Measurements from ENCODE around the gene ANKRD13A. TPM values are rescaled to one million over a fixed set of nuclear protein-coding genes. Genes with fewer than 3 reads are reported as not detected.

Gene ANKRD13A
- total and polyA plus RNA-seq, 7 experiments from 2014 or later: 33.4 to 82.8 (median 65.6) TPM

GRCh38 chr12:109953656-109954055, 45.6 kb upstream of the ANKRD13A start:
- CTCF ChIA-PET: no interaction called here
- H3K27ac Mint-ChIP-seq: peak overlapping the region in 4 of 9 donors; percentile 3 to 67 (median 32)
- peaks cover 0 to 1% (median 0%) of the 10 kb centered on the region in 11 donors for H3K9me3 Mint-ChIP-seq
- H3K4me3 Mint-ChIP-seq: no peak overlapping the region
- no peak overlapping the region for H3K4me3 ChIP-seq (ENCODE audit: low read length)
- H3K36me3 ChIP-seq (ENCODE audit: control insufficient read depth in 2 of 3, insufficient read depth in 3 of 3, low read length in 3 of 3): peaks cover 23 to 70% (median 36%) of the 10 kb centered on the region in 3 experiments
- peaks cover 0 to 21% (median 9%) of the 10 kb centered on the region in 7 donors for H3K4me1 Mint-ChIP-seq
- POLR2A ChIA-PET: no interaction called here
- H3K27ac ChIP-seq (ENCODE audit: low read depth, low read length): no peak overlapping the region
- no peaks in the 10 kb centered on the region for H3K27me3 Mint-ChIP-seq
- no peaks in the 10 kb centered on the region for H3K9me3 ChIP-seq (ENCODE audit: control insufficient read depth in 2 of 3, low read length in 3 of 3)
- no peak for ATAC-seq
- no peak for DNase-seq
- intact Hi-C loops (cut with micrococcal nuclease): no loop called here
- H3K36me3 Mint-ChIP-seq: peaks cover 20 to 54% (median 30%) of the 10 kb centered on the region in 5 donors
- H3K4me1 ChIP-seq (ENCODE audit: control insufficient read depth in 2 of 2, insufficient read depth in 2 of 2, low read length in 2 of 2): no peaks in the 10 kb centered on the region
- no peaks in the 10 kb centered on the region for H3K27me3 ChIP-seq (ENCODE audit: control insufficient read depth in 2 of 2, insufficient read depth in 2 of 2, low read length in 2 of 2)

- Histone ChIP-seq H3K9me3 (ENCODE audit: control insufficient read depth in 2 of 3, low read length in 3 of 3) (no peaks in the 10 kb centered on the region), H3K27me3 (ENCODE audit: control insufficient read depth in 2 of 2, insufficient read depth in 2 of 2, low read length in 2 of 2) (no peaks in the 10 kb centered on the region), H3K27ac (ENCODE audit: low read depth, low read length) (no peak overlapping the region), H3K4me3 (ENCODE audit: low read length) (no peak overlapping the region), H3K36me3 (ENCODE audit: control insufficient read depth in 2 of 3, insufficient read depth in 3 of 3, low read length in 3 of 3) (peaks cover 11 to 75% (median 28%) of the 10 kb centered on the region in 3 experiments), H3K4me1 (ENCODE audit: control insufficient read depth in 2 of 2, insufficient read depth in 2 of 2, low read length in 2 of 2) (no peaks in the 10 kb centered on the region)
- Mint-ChIP-seq H3K9me3 (peaks cover 0 to under 1% (median 0%) of the 10 kb centered on the region in 11 donors), H3K27ac (no peak overlapping the region), H3K27me3 (no peaks in the 10 kb centered on the region), H3K4me1 (peaks cover 0 to 12% (median 0%) of the 10 kb centered on the region in 7 donors), H3K36me3 (peaks cover 3 to 46% (median 27%) of the 10 kb centered on the region in 5 donors), H3K4me3 (no peak overlapping the region)
- intact Hi-C loops (cut with micrococcal nuclease): no loop called here
- ChIA-PET POLR2A (no interaction called here), CTCF (no interaction called here)
- ATAC-seq: no peak
- no peak for DNase-seq
Measured at GRCh38 chr12:109958374-109958773, 40.9 kb upstream of the ANKRD13A start.

GRCh38 chr12:109959411-109960093, 39.7 kb upstream of the ANKRD13A start:
- H3K27me3 Mint-ChIP-seq: no peaks in the 10 kb centered on the region
- H3K4me1 ChIP-seq (ENCODE audit: control insufficient read depth in 2 of 2, insufficient read depth in 2 of 2, low read length in 2 of 2): no peaks in the 10 kb centered on the region
- intact Hi-C loops (cut with micrococcal nuclease): no loop called here
- H3K36me3 Mint-ChIP-seq: peaks cover 3 to 50% (median 33%) of the 10 kb centered on the region in 5 donors
- H3K4me1 Mint-ChIP-seq: peaks cover 0 to 13% (median 2%) of the 10 kb centered on the region in 7 donors
- H3K9me3 ChIP-seq (ENCODE audit: control insufficient read depth in 2 of 3, low read length in 3 of 3): no peaks in the 10 kb centered on the region
- ChIA-PET CTCF (no interaction called here), POLR2A (no interaction called here)
- no peaks in the 10 kb centered on the region for H3K9me3 Mint-ChIP-seq
- H3K27me3 ChIP-seq (ENCODE audit: control insufficient read depth in 2 of 2, insufficient read depth in 2 of 2, low read length in 2 of 2): no peaks in the 10 kb centered on the region
- no peak overlapping the region for H3K4me3 ChIP-seq (ENCODE audit: low read length)
- H3K36me3 ChIP-seq (ENCODE audit: control insufficient read depth in 2 of 3, insufficient read depth in 3 of 3, low read length in 3 of 3): peaks cover 8 to 73% (median 29%) of the 10 kb centered on the region in 3 experiments
- H3K27ac Mint-ChIP-seq: no peak overlapping the region
- H3K27ac ChIP-seq (ENCODE audit: low read depth, low read length): no peak overlapping the region
- no peak overlapping the region for H3K4me3 Mint-ChIP-seq
- DNase-seq (no peak), ATAC-seq (no peak)

- Mint-ChIP-seq H3K27ac (no peak overlapping the region), H3K4me3 (no peak overlapping the region), H3K9me3 (no peaks in the 10 kb centered on the region), H3K27me3 (no peaks in the 10 kb centered on the region), H3K36me3 (peaks cover 3 to 60% (median 37%) of the 10 kb centered on the region in 5 donors), H3K4me1 (peaks cover 0 to 21% (median 2%) of the 10 kb centered on the region in 7 donors)
- Histone ChIP-seq H3K27ac (ENCODE audit: low read depth, low read length) (no peak overlapping the region), H3K27me3 (ENCODE audit: control insufficient read depth in 2 of 2, insufficient read depth in 2 of 2, low read length in 2 of 2) (no peaks in the 10 kb centered on the region), H3K36me3 (ENCODE audit: control insufficient read depth in 2 of 3, insufficient read depth in 3 of 3, low read length in 3 of 3) (peaks cover 7 to 83% (median 29%) of the 10 kb centered on the region in 3 experiments), H3K4me3 (ENCODE audit: low read length) (no peak overlapping the region), H3K9me3 (ENCODE audit: control insufficient read depth in 2 of 3, low read length in 3 of 3) (no peaks in the 10 kb centered on the region), H3K4me1 (ENCODE audit: control insufficient read depth in 2 of 2, insufficient read depth in 2 of 2, low read length in 2 of 2) (no peaks in the 10 kb centered on the region)
- CTCF ChIA-PET: no interaction called here
- DNase-seq: no peak
- POLR2A ChIA-PET: interaction anchor here (0.7 kb wide), 1 partner anchor 456 kb away, joined by 3 read pairs; no protein-coding TSS in a partner anchor
- intact Hi-C loops (cut with micrococcal nuclease): no loop called here
- no peak for ATAC-seq
Measured at GRCh38 chr12:109961201-109961600, 38.0 kb upstream of the ANKRD13A start.

DNA sequence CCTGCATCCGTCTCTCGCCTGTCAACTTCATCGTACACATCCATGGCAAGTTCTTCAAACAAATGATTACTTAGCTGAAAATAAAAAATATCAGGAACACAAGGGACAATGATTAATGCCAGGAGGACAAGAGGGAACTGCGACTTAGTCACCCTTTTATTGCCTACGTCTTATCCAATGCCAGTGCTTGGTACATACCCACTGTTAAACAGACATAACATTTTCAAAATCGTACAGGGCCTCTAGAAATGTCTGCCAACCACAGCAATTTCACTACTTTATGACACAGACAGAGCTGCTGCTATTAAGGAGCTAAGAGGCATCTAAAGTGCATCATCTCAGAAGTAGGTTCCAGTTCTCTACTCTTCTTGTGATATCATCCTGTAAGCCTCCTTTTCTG, 37.6 kb upstream of the ANKRD13A start:
- no peak for DNase-seq
- H3K4me1 ChIP-seq (ENCODE audit: control insufficient read depth in 2 of 2, insufficient read depth in 2 of 2, low read length in 2 of 2): no peaks in the 10 kb centered on the region
- no peak overlapping the region for H3K27ac Mint-ChIP-seq
- H3K9me3 Mint-ChIP-seq: no peaks in the 10 kb centered on the region
- no peaks in the 10 kb centered on the region for H3K9me3 ChIP-seq (ENCODE audit: control insufficient read depth in 2 of 3, low read length in 3 of 3)
- H3K36me3 Mint-ChIP-seq: peaks cover 3 to 60% (median 38%) of the 10 kb centered on the region in 5 donors
- no peak for ATAC-seq
- H3K4me3 Mint-ChIP-seq: no peak overlapping the region
- no peak overlapping the region for H3K4me3 ChIP-seq (ENCODE audit: low read length)
- no peaks in the 10 kb centered on the region for H3K27me3 Mint-ChIP-seq
- CTCF ChIA-PET: no interaction called here
- intact Hi-C loops (cut with micrococcal nuclease): no loop called here
- no peak overlapping the region for H3K27ac ChIP-seq (ENCODE audit: low read depth, low read length)
- no peaks in the 10 kb centered on the region for H3K27me3 ChIP-seq (ENCODE audit: control insufficient read depth in 2 of 2, insufficient read depth in 2 of 2, low read length in 2 of 2)
- H3K4me1 Mint-ChIP-seq: peaks cover 0 to 24% (median 2%) of the 10 kb centered on the region in 7 donors
- H3K36me3 ChIP-seq (ENCODE audit: control insufficient read depth in 2 of 3, insufficient read depth in 3 of 3, low read length in 3 of 3): peaks cover 6 to 83% (median 29%) of the 10 kb centered on the region in 3 experiments
- POLR2A ChIA-PET: no interaction called here

- Histone ChIP-seq H3K4me3 (ENCODE audit: low read length) (no peak overlapping the region), H3K9me3 (ENCODE audit: control insufficient read depth in 2 of 3, low read length in 3 of 3) (no peaks in the 10 kb centered on the region), H3K36me3 (ENCODE audit: control insufficient read depth in 2 of 3, insufficient read depth in 3 of 3, low read length in 3 of 3) (peaks cover 6 to 84% (median 29%) of the 10 kb centered on the region in 3 experiments), H3K27ac (ENCODE audit: low read depth, low read length) (no peak overlapping the region), H3K27me3 (ENCODE audit: control insufficient read depth in 2 of 2, insufficient read depth in 2 of 2, low read length in 2 of 2) (no peaks in the 10 kb centered on the region), H3K4me1 (ENCODE audit: control insufficient read depth in 2 of 2, insufficient read depth in 2 of 2, low read length in 2 of 2) (peaks cover 0 to under 1% of the 10 kb centered on the region in 2 donors)
- no peak for DNase-seq
- Mint-ChIP-seq H3K36me3 (peaks cover 3 to 58% (median 38%) of the 10 kb centered on the region in 5 donors), H3K4me3 (no peak overlapping the region), H3K27me3 (no peaks in the 10 kb centered on the region), H3K27ac (peak overlapping the region in 2 of 9 donors; percentile 23 to 45), H3K9me3 (no peaks in the 10 kb centered on the region), H3K4me1 (peaks cover 0 to 27% (median 3%) of the 10 kb centered on the region in 7 donors)
- ChIA-PET POLR2A (no interaction called here), CTCF (no interaction called here)
- intact Hi-C loops (cut with micrococcal nuclease): no loop called here
- no peak for ATAC-seq
Measured at GRCh38 chr12:109962398-109962797, 36.8 kb upstream of the ANKRD13A start.

- H3K9me3 Mint-ChIP-seq: no peaks in the 10 kb centered on the region
- H3K27ac Mint-ChIP-seq: peak overlapping the region in 6 of 9 donors; percentile 8 to 63 (median 50)
- H3K4me1 ChIP-seq (ENCODE audit: control insufficient read depth in 2 of 2, insufficient read depth in 2 of 2, low read length in 2 of 2): peaks cover 0 to 7% of the 10 kb centered on the region in 2 donors
- no peak for ATAC-seq
- H3K9me3 ChIP-seq (ENCODE audit: control insufficient read depth in 2 of 3, low read length in 3 of 3): no peaks in the 10 kb centered on the region
- intact Hi-C loops (cut with micrococcal nuclease): no loop called here
- DNase-seq: no peak
- peaks cover 6 to 88% (median 29%) of the 10 kb centered on the region in 3 experiments for H3K36me3 ChIP-seq (ENCODE audit: control insufficient read depth in 2 of 3, insufficient read depth in 3 of 3, low read length in 3 of 3)
- H3K4me3 ChIP-seq (ENCODE audit: low read length): no peak overlapping the region
- no peak overlapping the region for H3K4me3 Mint-ChIP-seq
- CTCF ChIA-PET: no interaction called here
- peaks cover 0 to 37% (median 8%) of the 10 kb centered on the region in 7 donors for H3K4me1 Mint-ChIP-seq
- POLR2A ChIA-PET: interaction anchor here (0.9 to 1.1 kb wide), 2 partner anchors 32 to 99 kb away, joined by 3 read pairs; no protein-coding TSS in a partner anchor
- no peaks in the 10 kb centered on the region for H3K27me3 Mint-ChIP-seq
- H3K36me3 Mint-ChIP-seq: peaks cover 7 to 57% (median 43%) of the 10 kb centered on the region in 5 donors
- no peaks in the 10 kb centered on the region for H3K27me3 ChIP-seq (ENCODE audit: control insufficient read depth in 2 of 2, insufficient read depth in 2 of 2, low read length in 2 of 2)
- no peak overlapping the region for H3K27ac ChIP-seq (ENCODE audit: low read depth, low read length)
Measured at GRCh38 chr12:109963330-109963729, 35.9 kb upstream of the ANKRD13A start.
